HG02884 (cell line): ENCODE data around the gene RPL35A.

Experiments
- ATAC-seq: cut with Tn5 transposase; IDR thresholded peaks from one replicate; pipeline ENCODE4 v1.9.1; 2021; ENCODE audit warnings: mild to moderate bottlenecking, moderate library complexity; ENCODE audit not compliant: unreplicated experiment

Gene RPL35A

DNA sequence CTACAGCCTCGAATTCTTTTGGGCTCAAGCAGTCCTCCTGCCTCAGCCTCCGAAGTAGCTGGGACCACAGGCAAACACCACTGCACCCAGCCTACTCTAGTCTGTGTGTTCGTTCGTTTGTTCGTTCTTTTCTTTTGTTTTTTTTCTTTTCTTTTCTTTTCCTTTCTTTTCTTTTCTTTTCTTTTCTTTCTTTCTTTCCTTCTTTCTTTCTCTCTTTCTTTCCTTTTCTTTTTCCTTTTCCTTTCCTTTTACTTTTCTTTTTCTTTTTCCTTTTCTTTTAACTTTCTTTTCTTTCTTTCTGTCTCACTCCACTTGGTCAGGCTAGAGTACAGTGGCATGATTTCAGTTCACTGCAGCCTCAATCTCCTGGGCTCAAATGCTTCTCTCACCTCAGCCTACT lies 46.9 kb downstream of the RPL35A start:
- no peak for ATAC-seq

- ATAC-seq = no peak
Observed at GRCh38 chr3:197997936-197998335, 47.9 kb downstream of the RPL35A start.
